HG03097 (cell line): Measurements from ENCODE around the gene TCF3.
"Not testable (repeated sequence)": the region's sequence is repeated elsewhere in the genome, so short reads cannot be mapped to it uniquely, and the experiment has no call there.

Experiments used
- ATAC-seq: cut with Tn5 transposase; IDR thresholded peaks from one replicate; pipeline ENCODE4 v1.9.1; 2021; ENCODE audit not compliant: unreplicated experiment, low FRiP score

Gene TCF3

GRCh38 chr19:1653300-1653628 is 849 bp upstream of the TCF3 start:
- ATAC-seq: no peak

- no peak for ATAC-seq
Measured at GRCh38 chr19:1651568-1652291, 685 bp downstream of the TCF3 start.

- ATAC-seq: no peak
Measured at GRCh38 chr19:1650650-1651567, 1.5 kb downstream of the TCF3 start.

GRCh38 chr19:1649706-1650649 is 2.4 kb downstream of the TCF3 start:
- ATAC-seq: no peak

GRCh38 chr19:1648920-1649541 is 3.4 kb downstream of the TCF3 start:
- ATAC-seq: peak; percentile 2

- ATAC-seq: peak; percentile 27
Measured at GRCh38 chr19:1648459-1648849, 4.0 kb downstream of the TCF3 start.

- no peak for ATAC-seq
Measured at GRCh38 chr19:1647501-1648458, 4.6 kb downstream of the TCF3 start.

- ATAC-seq: no peak
Measured at GRCh38 chr19:1646659-1647453, 5.6 kb downstream of the TCF3 start.

- ATAC-seq: no peak
Measured at GRCh38 chr19:1646149-1646548, 6.3 kb downstream of the TCF3 start.

GRCh38 chr19:1645299-1645698 is 7.1 kb downstream of the TCF3 start:
- ATAC-seq: no peak

GRCh38 chr19:1644070-1644469 is 8.3 kb downstream of the TCF3 start:
- ATAC-seq: no peak

- not testable (repeated sequence) for ATAC-seq
Measured at GRCh38 chr19:1640893-1641448, 11.4 kb downstream of the TCF3 start.

GRCh38 chr19:1636325-1637236 is 15.8 kb downstream of the TCF3 start:
- no peak for ATAC-seq

GRCh38 chr19:1634938-1635243 is 17.5 kb downstream of the TCF3 start:
- ATAC-seq: no peak

- no peak for ATAC-seq
Measured at GRCh38 chr19:1634242-1634937, 18.0 kb downstream of the TCF3 start.

- no peak for ATAC-seq
Measured at GRCh38 chr19:1633269-1633826, 19.1 kb downstream of the TCF3 start.
